GM18873 (cell line): ENCODE data around the gene USH1C.

Experiments
- ATAC-seq: cut with Tn5 transposase; IDR thresholded peaks from one replicate; pipeline ENCODE4 v1.9.1; 2021; ENCODE audit warnings: mild to moderate bottlenecking, moderate library complexity, moderate number of reproducible peaks; ENCODE audit not compliant: unreplicated experiment, low FRiP score

USH1C gene

GRCh38 chr11:17479284-17480214 lies 64.7 kb downstream of the USH1C start:
- ATAC-seq = no peak

GRCh38 chr11:17478070-17478469 lies 66.1 kb downstream of the USH1C start:
- ATAC-seq = no peak

- no peak for ATAC-seq
Observed at GRCh38 chr11:17477361-17477760, 66.9 kb downstream of the USH1C start.

GRCh38 chr11:17477084-17477333 lies 67.2 kb downstream of the USH1C start:
- ATAC-seq = no peak

DNA sequence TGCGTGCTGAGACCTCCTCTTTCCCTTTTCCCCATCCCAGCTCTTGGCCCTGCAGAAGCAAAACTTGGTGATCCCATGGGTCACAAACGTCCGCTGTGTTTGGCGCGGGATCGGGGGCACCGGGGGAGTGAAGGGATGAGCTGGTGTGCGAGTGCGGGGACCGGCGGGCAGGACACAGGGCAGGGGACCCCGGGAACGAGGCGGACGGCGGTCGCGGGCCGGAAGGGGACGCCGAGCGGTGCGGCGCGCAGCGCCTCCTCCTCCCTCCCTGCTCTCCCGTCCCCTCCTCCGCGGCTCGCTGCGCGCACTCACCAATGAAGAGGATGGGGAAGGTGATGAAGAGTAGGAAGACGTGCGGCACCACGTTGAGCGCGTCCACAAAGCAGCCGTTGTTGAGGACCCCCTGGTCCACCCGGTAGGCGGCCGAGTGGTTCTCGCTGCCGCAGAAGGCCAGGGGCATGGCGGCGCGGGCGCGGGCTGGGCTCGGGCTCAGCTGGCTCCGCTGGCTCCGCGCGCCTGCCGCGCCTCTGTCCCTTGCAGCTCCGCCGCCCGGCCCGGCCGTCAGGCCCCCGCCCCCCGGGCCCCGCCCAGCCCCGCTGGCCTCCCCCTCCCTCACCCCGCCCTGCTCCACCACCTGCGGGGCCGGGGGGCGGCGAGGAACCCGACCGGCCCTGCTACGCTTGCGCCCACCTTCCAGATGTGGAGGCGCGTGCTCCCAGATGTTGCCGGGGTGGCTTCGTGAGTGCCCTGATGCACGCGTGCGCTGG lies 67.7 kb downstream of the USH1C start, which contains the start of gene ABCC8:
Gene ABCC8, minus strand, starts transcription at position 529 of the 767 bp plus-strand sequence. Its CDS starts 69 bp downstream, at position 460.
- ATAC-seq = no peak

- no peak for ATAC-seq
Observed at GRCh38 chr11:17475666-17476316, 68.4 kb downstream of the USH1C start.

- no peak for ATAC-seq
Observed at GRCh38 chr11:17473071-17473744, 71.0 kb downstream of the USH1C start.

DNA sequence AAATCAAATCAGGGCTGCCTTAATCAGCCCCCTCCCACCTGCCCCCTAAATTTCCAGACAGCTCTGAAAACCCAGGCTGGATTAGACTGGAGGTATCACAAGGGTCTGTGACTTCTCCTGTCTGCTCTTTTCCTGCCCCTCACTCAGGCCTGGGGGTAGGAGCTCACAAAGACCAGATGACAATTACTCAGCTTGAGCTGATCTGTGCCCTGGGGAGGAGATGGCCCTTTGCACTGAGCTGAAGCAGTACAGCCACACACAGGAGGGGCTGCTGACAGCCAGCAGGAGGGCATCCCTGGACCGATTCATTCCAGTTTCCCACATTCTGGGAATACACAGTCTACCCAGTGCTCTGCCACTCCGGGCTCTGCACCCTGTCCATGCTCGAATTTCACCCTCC lies 71.7 kb downstream of the USH1C start:
- ATAC-seq = no peak

GRCh38 chr11:17471501-17471900 lies 72.7 kb downstream of the USH1C start:
- ATAC-seq = no peak

GRCh38 chr11:17469998-17470397 lies 74.2 kb downstream of the USH1C start:
- ATAC-seq = no peak

- no peak for ATAC-seq
Observed at GRCh38 chr11:17468122-17468521, 76.1 kb downstream of the USH1C start.

DNA sequence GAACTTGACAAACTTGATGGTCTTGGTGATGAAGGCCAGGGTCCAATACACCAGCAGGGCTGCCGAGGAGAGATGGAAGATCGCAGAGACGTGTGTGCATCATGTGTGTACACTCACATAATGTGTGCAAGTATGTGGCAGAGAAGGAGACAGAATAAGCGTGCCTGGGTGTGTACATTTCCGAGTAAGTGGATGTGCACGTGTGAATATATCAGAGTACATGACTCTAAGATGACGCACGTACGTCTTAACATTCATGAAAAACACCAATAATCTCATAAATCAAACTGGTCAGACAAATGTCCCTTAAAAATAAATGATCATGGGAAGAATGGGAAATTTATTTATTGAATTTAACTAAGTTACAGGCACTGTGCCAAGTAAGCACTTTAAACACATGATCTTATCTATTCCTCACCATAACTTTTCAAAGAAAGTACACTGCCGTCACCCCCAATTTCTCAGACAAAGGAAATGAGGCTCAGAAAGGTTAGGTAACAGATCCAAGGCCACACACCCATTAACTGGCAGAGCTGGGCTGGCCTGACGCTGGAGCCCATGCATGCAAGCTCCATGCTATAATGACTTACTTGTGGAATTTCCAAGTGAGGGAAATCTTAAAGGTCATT lies 80.6 kb downstream of the USH1C start:
- ATAC-seq = no peak

DNA sequence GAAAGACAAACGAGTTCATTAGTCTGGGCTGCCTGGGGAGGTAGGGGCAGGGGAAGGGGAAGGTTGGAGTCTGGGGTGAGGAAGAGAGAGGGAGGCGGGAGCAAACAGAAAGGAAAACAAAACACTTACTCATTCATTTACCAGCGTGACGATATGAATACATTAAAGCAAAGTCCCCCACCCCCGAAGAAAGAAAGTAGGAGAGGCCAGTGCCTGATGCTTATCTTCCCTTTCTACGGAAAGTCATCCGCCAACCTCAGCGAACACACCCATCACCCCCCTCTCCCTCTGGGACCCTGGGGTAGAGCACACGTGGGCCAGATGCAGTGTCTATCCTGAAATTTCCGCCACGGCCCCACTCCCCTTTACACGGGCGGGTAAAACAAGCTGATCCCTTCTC lies 81.3 kb downstream of the USH1C start:
- ATAC-seq = no peak

GRCh38 chr11:17460406-17460805 lies 83.8 kb downstream of the USH1C start:
- ATAC-seq = no peak

DNA sequence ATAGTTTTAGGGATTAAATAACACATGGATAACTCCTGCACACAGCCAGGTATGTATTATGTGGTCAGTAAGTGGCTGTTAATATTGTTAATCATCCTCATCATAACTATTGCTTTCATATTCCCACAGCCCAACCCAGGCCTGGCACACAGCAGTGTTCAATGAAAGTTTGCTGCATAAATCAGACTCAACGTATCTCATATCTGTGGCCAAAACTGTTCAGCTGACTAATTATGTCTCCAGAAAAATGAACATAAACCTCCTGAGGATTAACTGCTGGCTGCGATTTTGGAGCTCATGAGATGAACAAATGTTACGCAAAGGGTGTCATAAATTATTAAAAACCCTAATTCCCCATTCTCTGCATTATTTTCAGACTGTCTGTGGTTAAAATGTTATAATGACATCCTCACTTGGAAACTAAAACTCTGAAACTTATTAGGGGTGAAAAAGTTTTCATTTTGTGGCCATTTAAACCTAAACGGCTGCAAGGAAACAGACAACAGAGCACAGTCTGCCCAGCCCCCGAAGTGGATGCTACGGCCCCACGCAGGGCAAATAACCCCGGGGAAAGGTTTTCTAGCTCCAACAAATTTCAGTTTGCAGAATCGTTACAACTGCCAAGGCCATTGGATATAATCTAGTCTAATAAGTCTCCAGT lies 84.8 kb downstream of the USH1C start:
- ATAC-seq = no peak

GRCh38 chr11:17458268-17458667 lies 85.9 kb downstream of the USH1C start:
- no peak for ATAC-seq

DNA sequence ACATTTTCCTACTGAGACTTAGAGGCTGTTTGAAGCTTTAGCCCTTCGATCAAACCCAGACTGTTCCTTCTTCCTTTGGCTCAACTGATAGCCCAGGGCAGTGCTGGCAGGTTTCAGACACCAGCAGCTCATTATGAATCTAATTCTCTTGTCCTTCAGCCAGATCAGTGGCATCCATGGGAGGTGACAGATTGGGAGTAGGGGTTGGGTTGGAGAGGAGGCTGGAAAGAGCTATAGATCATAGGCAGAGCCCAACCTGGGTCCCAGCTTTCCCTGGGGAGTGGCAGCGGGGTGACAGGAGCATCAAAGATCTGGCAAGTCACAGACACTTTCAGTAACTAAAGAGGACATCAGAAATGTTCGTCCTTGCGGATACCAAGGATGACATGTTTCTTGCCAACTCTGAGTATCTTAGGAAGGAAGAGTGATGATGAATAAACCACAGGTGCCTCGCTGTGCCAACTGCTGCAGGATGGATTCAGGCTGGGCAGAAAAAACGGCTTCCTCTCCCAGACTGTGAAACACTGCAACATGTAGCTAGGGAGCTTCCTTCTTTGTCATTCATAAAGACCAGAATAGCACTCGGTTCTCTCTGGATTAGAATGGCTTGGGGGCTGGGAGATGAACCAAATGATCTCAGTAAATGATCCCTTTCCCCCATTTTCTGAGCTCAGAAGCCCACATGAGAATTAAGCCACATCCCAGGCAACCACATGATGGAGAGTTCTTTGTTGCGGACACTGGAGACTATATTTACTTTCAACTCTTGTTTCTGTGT lies 86.6 kb downstream of the USH1C start:
- no peak for ATAC-seq

GRCh38 chr11:17452668-17453067 lies 91.5 kb downstream of the USH1C start:
- no peak for ATAC-seq

DNA sequence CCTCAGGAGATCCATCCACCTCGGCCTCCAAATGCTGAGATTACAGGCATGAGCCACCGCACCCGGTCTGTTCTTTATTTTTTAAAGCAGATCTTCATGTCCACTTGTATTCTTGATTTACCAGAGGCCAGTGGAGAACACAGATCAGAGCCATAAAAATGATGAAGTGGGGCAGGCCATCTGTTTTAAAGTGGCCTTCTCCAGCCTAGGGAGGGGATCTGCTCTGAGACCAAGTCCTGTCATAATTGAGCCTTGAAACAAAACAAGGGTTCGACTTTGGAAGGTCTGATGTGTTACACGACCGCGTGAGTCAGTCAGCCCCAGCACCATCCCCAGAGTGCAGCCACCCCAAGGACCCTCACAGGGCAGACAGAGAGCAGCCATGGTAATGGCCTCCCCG lies 95.1 kb downstream of the USH1C start:
- no peak for ATAC-seq
